Prostate gland (tissue), 2 donors: ENCODE data around the gene JMJD8. TPM values are rescaled to one million over a fixed set of nuclear protein-coding genes. Genes with fewer than 3 reads are reported as not detected.

Source experiments
- DNase-seq: peaks from one replicate; pipeline ENCODE4 v3.0.0-alpha.2; 2019; ENCODE audit warnings: low spot score
- H3K27ac ChIP-seq, 2 donors: fragments of 200-600 bp; sonication (generic); 2 replicates each; pipeline ENCODE4 v1.5.1; 2017 to 2019
- H3K27me3 ChIP-seq: fragments of 200-600 bp; sonication (generic); replicated peaks from 2 replicates; pipeline ENCODE4 v1.5.1; 2019; ENCODE audit not compliant: insufficient read depth
- H3K36me3 ChIP-seq, 2 donors: fragments of 200-600 bp; sonication (generic); 1 replicate in 1 of 2; 2 replicates in 1 of 2; pipeline versions ENCODE4 v1.5.1 to v1.8.1; 2017 to 2019
- H3K4me1 ChIP-seq: fragments of 200-600 bp; sonication (generic); replicated peaks from 2 replicates; pipeline ENCODE4 v1.5.1; 2019
- H3K4me3 ChIP-seq, 2 donors: fragments of 200-600 bp; sonication (generic); 2 replicates each; pipeline ENCODE4 v1.5.1; 2017 to 2019
- H3K9me3 ChIP-seq: fragments of 200-600 bp; sonication (generic); 2 replicates; pipeline ENCODE4 v1.5.1; 2017
- CTCF ChIP-seq, 4 experiments: fragments of 200-600 bp in 2 of 4; fragments of 450-650 bp in 2 of 4; sonication (generic) in 2 of 4; IDR thresholded peaks; 1 replicate in 3 of 4; 2 replicates in 1 of 4; pipeline ENCODE4 v1.5.1; 2016 to 2019; ENCODE audit warnings: antibody characterized with exemption in 4 of 4, mild to moderate bottlenecking in 2 of 4, moderate library complexity in 2 of 4
- POLR2A ChIP-seq: fragments of 450-650 bp; IDR thresholded peaks from one replicate; pipeline ENCODE4 v1.6.1; 2016; ENCODE audit warnings: antibody characterized with exemption, mild to moderate bottlenecking
- POLR2AphosphoS5 ChIP-seq: sonication (generic); formaldehyde crosslinking; IDR thresholded peaks from one replicate; pipeline ENCODE4 v1.6.1; 2017; ENCODE audit warnings: antibody characterized with exemption
- WGBS: methylation state at CpG from one replicate; pipeline ENCODE4 v1.1.5; 2018; 5-methylcytosine and 5-hydroxymethylcytosine counted together
- intact Hi-C: fragments of 100-400 bp; cut with DNase I; formaldehyde crosslinking; loops from one replicate; pipeline ENCODE4 v1.14.2; 2022
- total RNA-seq, 2 donors: library from RNA; depleted of rRNA; stranded (reverse); fragments of >200 nt; gene quantifications; one replicate each; pipeline ENCODE4 v1.1.0, GENCODE V29; 2016

The JMJD8 gene
- total RNA-seq, 2 donors from 2014 or later: 121 to 132 TPM

DNA sequence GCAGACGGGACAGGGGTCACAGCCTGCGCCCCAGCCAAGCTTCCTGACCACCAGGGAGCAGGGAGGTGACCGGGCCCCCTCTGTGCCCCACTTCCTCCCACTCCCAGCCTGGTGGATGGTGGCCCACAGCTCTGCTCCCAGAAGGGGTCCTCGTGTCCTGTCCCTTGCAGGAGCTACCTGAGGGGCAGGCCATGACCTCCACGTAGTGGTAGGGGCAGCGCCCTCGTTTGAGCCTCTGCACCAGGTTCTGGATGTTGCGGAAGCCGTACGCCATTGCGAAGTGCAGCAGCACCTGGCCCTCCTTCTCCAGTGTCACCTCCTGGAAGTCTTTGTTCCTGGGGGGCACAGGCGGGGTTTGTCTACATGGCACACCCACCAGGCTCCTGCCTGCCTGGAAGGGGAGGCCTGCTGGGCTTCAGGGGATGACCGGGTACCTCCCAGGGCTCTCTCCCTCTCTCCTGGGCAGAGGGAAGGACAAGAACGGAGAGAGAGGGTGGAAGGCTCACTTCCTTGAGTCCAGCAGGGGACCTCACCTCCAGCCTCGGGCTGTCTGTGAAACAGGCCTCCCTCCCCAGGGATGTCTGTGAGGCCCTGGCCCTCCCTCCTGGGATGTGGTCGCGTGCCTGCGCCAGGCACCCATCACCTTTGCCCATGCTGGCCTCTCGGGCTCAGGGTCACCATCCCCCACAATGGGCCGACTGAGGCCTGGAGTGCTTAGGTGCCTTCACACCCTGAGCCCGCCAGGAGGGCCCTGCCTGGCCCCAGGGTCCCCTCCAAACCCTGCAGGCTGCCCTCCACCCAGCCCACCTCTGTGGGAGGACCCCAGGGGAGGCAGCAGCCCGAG is 46.8 kb upstream of the JMJD8 start:
- Histone ChIP-seq H3K36me3 (peaks cover 0 to 14% of the 10 kb centered on the region in 2 donors), H3K27ac (no peak overlapping the region), H3K9me3 (no peaks in the 10 kb centered on the region), H3K4me1 (peaks cover 18% of the 10 kb centered on the region), H3K27me3 (no peaks in the 10 kb centered on the region), H3K4me3 (no peak overlapping the region)
- intact Hi-C loops: no loop called here
- 86% methylated on average over 22 of the region's 22 CpGs for WGBS
- no peak for DNase-seq
- TF ChIP-seq CTCF (IDR thresholded peaks at IDR 0.05) (no peak), POLR2AphosphoS5 (no peak), POLR2A (no peak)

GRCh38 chr16:729768-730665 is 45.9 kb upstream of the JMJD8 start:
- no peak overlapping the region for H3K27ac ChIP-seq
- no peak overlapping the region for H3K4me3 ChIP-seq
- no peaks in the 10 kb centered on the region for H3K9me3 ChIP-seq
- no peaks in the 10 kb centered on the region for H3K27me3 ChIP-seq
- 81% methylated on average over 34 of the region's 37 CpGs for WGBS
- H3K4me1 ChIP-seq: peaks cover 18% of the 10 kb centered on the region
- intact Hi-C loops: no loop called here
- DNase-seq: no peak
- peaks cover 0 to 14% of the 10 kb centered on the region in 2 donors for H3K36me3 ChIP-seq
- no peak for TF ChIP-seq POLR2A
- no peak for TF ChIP-seq CTCF (IDR thresholded peaks at IDR 0.05)
- no peak for TF ChIP-seq POLR2AphosphoS5

GRCh38 chr16:728890-729744 is 45.0 kb upstream of the JMJD8 start:
- TF ChIP-seq CTCF (IDR thresholded peaks at IDR 0.05): no peak
- no peak for TF ChIP-seq POLR2A
- TF ChIP-seq POLR2AphosphoS5: no peak
- WGBS: 61% methylated on average over 52 of the region's 55 CpGs
- H3K36me3 ChIP-seq: peaks cover 0 to 14% of the 10 kb centered on the region in 2 donors
- intact Hi-C loops: no loop called here
- H3K27me3 ChIP-seq: no peaks in the 10 kb centered on the region
- H3K4me3 ChIP-seq: peak overlapping the region in 1 of 2 donors; percentile 37
- no peaks in the 10 kb centered on the region for H3K9me3 ChIP-seq
- DNase-seq: no peak
- H3K27ac ChIP-seq: no peak overlapping the region
- H3K4me1 ChIP-seq: peaks cover 18% of the 10 kb centered on the region

GRCh38 chr16:728131-728889 is 44.2 kb upstream of the JMJD8 start:
- no peaks in the 10 kb centered on the region for H3K27me3 ChIP-seq
- peak overlapping the region; percentile 31 to 37 for H3K4me3 ChIP-seq
- H3K27ac ChIP-seq: no peak overlapping the region
- TF ChIP-seq CTCF (IDR thresholded peaks at IDR 0.05) (no peak), POLR2A (no peak), POLR2AphosphoS5 (no peak)
- DNase-seq: peak; percentile 50
- intact Hi-C loops: no loop called here
- peaks cover 0 to 6% of the 10 kb centered on the region in 2 donors for H3K36me3 ChIP-seq
- peaks cover 18% of the 10 kb centered on the region for H3K4me1 ChIP-seq
- no peaks in the 10 kb centered on the region for H3K9me3 ChIP-seq
- WGBS: 4% methylated on average over 21 of the region's 80 CpGs
